Measurements from ENCODE around the gene ZDHHC14.

GRCh38 chr6:157386023-157386422 is 5.0 kb downstream of the ZDHHC14 start:
- TF ChIP-seq EZH2 (IDR thresholded peaks at IDR 0.05; ENCODE audit: borderline replicate concordance, low read length), result no peak
- TF ChIP-seq CTCF (conservative IDR thresholded peaks at IDR 0.05 in 1 of 2, IDR thresholded peaks at IDR 0.05 in 1 of 2; ENCODE audit: extremely low read depth in 1 of 2, insufficient read depth in 1 of 2, low read depth in 1 of 2, low read length in 2 of 2), result no peak
